ENCODE measurements around the gene EMP1.

GRCh38 chr12:13193505-13194231 is 2.9 kb upstream of the EMP1 start:
- TF ChIP-seq EP300 (IDR thresholded peaks at IDR 0.05; ENCODE audit: borderline replicate concordance) (peak; percentile 67; the same call in 1 of the 2 replicates), ZBTB7A (IDR thresholded peaks at IDR 0.05; ENCODE audit: low read depth) (no peak), TAF1 (IDR thresholded peaks at IDR 0.05; ENCODE audit: low read depth) (no peak), REST (IDR thresholded peaks at IDR 0.05; ENCODE audit: low read depth) (no peak), EGR1 (IDR thresholded peaks at IDR 0.05) (no peak), MAX (IDR thresholded peaks at IDR 0.05) (no peak)

Measured in Ishikawa (cell line).